K562 (cell line): Measurements from ENCODE around the gene LMBR1L. TPM values are rescaled to one million over a fixed set of nuclear protein-coding genes. Genes with fewer than 3 reads are reported as not detected.

Source experiments
- BCL6 ChIP-seq: fragments of 250-450 bp; sonication (Bioruptor Pico); IDR thresholded peaks from 2 replicates; pipeline ENCODE4 v1.4.0; 2020
- BRCA1 ChIP-seq, 2 experiments: fragments of 450-650 bp in 1 of 2; sonication (generic) in 1 of 2; formaldehyde crosslinking in 1 of 2; IDR thresholded peaks; 2 replicates each; pipeline versions ENCODE4 v1.5.0 to v1.6.1; 2017 to 2020; ENCODE audit warnings: mild to moderate bottlenecking in 1 of 2, missing genetic modification reagents in 1 of 2
- BRF1 ChIP-seq: IDR thresholded peaks from 3 replicates; pipeline ENCODE4 v1.6.1; 2011; ENCODE audit warnings: borderline replicate concordance, mild to moderate bottlenecking; ENCODE audit not compliant: insufficient read length; ENCODE audit errors: extremely low read depth
- CREB1 ChIP-seq, 2 experiments: sonication (generic) in 1 of 2; formaldehyde crosslinking in 1 of 2; IDR thresholded peaks; 2 replicates each; pipeline versions ENCODE4 v1.6.1 to v1.8.0; 2012 to 2022; ENCODE audit warnings: inconsistent platforms in 1 of 2, mild to moderate bottlenecking in 1 of 2, missing genetic modification reagents in 1 of 2, moderate library complexity in 1 of 2
- CTCF ChIP-seq, 3 experiments: IDR thresholded peaks in 2 of 3; conservative IDR thresholded peaks in 1 of 3; 2 replicates each; pipeline ENCODE4 v1.5.1; 2011 to 2012; ENCODE audit warnings: low read length in 3 of 3, mild to moderate bottlenecking in 3 of 3, control low read depth in 2 of 3, improper control_type of control experiment in 1 of 3, inconsistent platforms in 1 of 3, low read depth in 1 of 3, mixed read lengths in 1 of 3, moderate library complexity in 1 of 3; ENCODE audit not compliant: insufficient read depth in 2 of 3
- E2F6 ChIP-seq, 2 experiments: IDR thresholded peaks; 2 replicates each; pipeline ENCODE4 v1.6.1; 2011; ENCODE audit warnings: borderline replicate concordance in 1 of 2, control low read depth in 1 of 2, low read depth in 1 of 2, low read length in 1 of 2, mild to moderate bottlenecking in 1 of 2, mixed read lengths in 1 of 2, moderate library complexity in 1 of 2; ENCODE audit not compliant: insufficient read depth in 1 of 2, insufficient read length in 1 of 2, poor library complexity in 1 of 2, severe bottlenecking in 1 of 2; ENCODE audit errors: extremely low read depth in 1 of 2
- EP400 ChIP-seq: fragments of 450-650 bp; IDR thresholded peaks from 2 replicates; pipeline ENCODE4 v1.6.1; 2017; ENCODE audit warnings: antibody characterized with exemption, mild to moderate bottlenecking, moderate library complexity
- HNRNPH1 ChIP-seq: fragments of 200-400 bp; formaldehyde crosslinking; optimal IDR thresholded peaks from 2 replicates; pipeline ENCODE3; 2017; ENCODE audit warnings: low read depth, mild to moderate bottlenecking, low read length, moderate library complexity
- MXD1 ChIP-seq: fragments of 250-450 bp; sonication (Bioruptor Pico); IDR thresholded peaks from 2 replicates; pipeline ENCODE4 v1.8.0; 2021; ENCODE audit warnings: borderline replicate concordance, mild to moderate bottlenecking, moderate library complexity; ENCODE audit not compliant: poor library complexity, severe bottlenecking
- NELFE ChIP-seq: IDR thresholded peaks from 2 replicates; pipeline ENCODE4 v1.6.1; 2011; ENCODE audit warnings: mild to moderate bottlenecking; ENCODE audit not compliant: insufficient read depth, insufficient read length
- NR2F6 ChIP-seq: fragments of 450-650 bp; formaldehyde crosslinking; IDR thresholded peaks from 2 replicates; pipeline ENCODE4 v1.4.0; 2020; ENCODE audit warnings: mild to moderate bottlenecking
- PHF21A ChIP-seq: fragments of 450-650 bp; IDR thresholded peaks from 2 replicates; pipeline ENCODE4 v1.6.1; 2017; ENCODE audit warnings: low read depth, borderline replicate concordance
- SP2 ChIP-seq: IDR thresholded peaks from 2 replicates; pipeline ENCODE4 v1.6.1; 2011; ENCODE audit warnings: mild to moderate bottlenecking, low read depth, low read length, moderate library complexity; ENCODE audit not compliant: poor library complexity, severe bottlenecking; ENCODE audit errors: extremely low read depth
- SRSF7 ChIP-seq: fragments of 200-400 bp; formaldehyde crosslinking; optimal IDR thresholded peaks from 2 replicates; pipeline ENCODE3; 2017; ENCODE audit warnings: mild to moderate bottlenecking, low read depth, low read length
- ZBTB9 ChIP-seq: fragments of 450-650 bp; formaldehyde crosslinking; IDR thresholded peaks from 2 replicates; pipeline ENCODE4 v1.4.0; 2020; ENCODE audit warnings: mild to moderate bottlenecking, moderate library complexity
- ZKSCAN1 ChIP-seq: fragments of 150-350 bp; IDR thresholded peaks from 2 replicates; pipeline ENCODE4 v1.6.1; 2016; ENCODE audit warnings: low read depth, low read length
- ZNF436 ChIP-seq: fragments of 250-450, 450-650 bp; sonication (Bioruptor Pico); formaldehyde crosslinking; IDR thresholded peaks from 2 replicates; pipeline ENCODE4 v1.7.0; 2020; ENCODE audit warnings: mild to moderate bottlenecking
- ZNF77 ChIP-seq: fragments of 250-450 bp; sonication (Bioruptor Pico); IDR thresholded peaks from 2 replicates; pipeline ENCODE4 v1.5.0; 2020
- ZSCAN29 ChIP-seq: fragments of 450-650 bp; IDR thresholded peaks from 2 replicates; pipeline ENCODE4 v1.6.1; 2017
- polyA plus RNA-seq, 8 experiments: library from polyadenylated mRNA; depleted of rRNA in 4 of 8; stranded (reverse) in 5 of 8; unstranded in 3 of 8; fragments of >200 nt; fragmentation: Nextera tagmentation in 2 of 8; fragmentation: Illumina TruSeq in 1 of 8; extraction: Ambion mirVana in 2 of 8; extraction: Trizol in 1 of 8; gene quantifications; 2 replicates each; pipeline versions ENCODE4 v1.2.1 to v1.2.3, GENCODE V29; 2011 to 2014; ENCODE audit warnings: inconsistent platforms in 1 of 8, missing spikeins in 1 of 8
- total RNA-seq, 7 experiments: library from RNA; depleted of rRNA in 6 of 7; stranded (reverse); fragments of >200 nt in 6 of 7; fragmentation: Illumina TruSeq in 2 of 7; extraction: Trizol in 2 of 7; gene quantifications; 2 replicates each; pipeline versions ENCODE4 v1.2.1 to v1.2.3, GENCODE V29; 2011 to 2021; ENCODE audit warnings: low replicate concordance in 1 of 7
- TF ChIP-seq, protein P1 (sequence below): fragments of 450-650 bp; IDR thresholded peaks from 2 replicates; pipeline ENCODE4 v1.7.0; 2016; ENCODE audit warnings: borderline replicate concordance

Gene LMBR1L
- total and polyA plus RNA-seq, 9 of the 15 experiments (the other 6 are each of a cell fraction or from before 2014, with no cell fraction given): 2.5 to 57.0 (median 31.1) TPM

DNA sequence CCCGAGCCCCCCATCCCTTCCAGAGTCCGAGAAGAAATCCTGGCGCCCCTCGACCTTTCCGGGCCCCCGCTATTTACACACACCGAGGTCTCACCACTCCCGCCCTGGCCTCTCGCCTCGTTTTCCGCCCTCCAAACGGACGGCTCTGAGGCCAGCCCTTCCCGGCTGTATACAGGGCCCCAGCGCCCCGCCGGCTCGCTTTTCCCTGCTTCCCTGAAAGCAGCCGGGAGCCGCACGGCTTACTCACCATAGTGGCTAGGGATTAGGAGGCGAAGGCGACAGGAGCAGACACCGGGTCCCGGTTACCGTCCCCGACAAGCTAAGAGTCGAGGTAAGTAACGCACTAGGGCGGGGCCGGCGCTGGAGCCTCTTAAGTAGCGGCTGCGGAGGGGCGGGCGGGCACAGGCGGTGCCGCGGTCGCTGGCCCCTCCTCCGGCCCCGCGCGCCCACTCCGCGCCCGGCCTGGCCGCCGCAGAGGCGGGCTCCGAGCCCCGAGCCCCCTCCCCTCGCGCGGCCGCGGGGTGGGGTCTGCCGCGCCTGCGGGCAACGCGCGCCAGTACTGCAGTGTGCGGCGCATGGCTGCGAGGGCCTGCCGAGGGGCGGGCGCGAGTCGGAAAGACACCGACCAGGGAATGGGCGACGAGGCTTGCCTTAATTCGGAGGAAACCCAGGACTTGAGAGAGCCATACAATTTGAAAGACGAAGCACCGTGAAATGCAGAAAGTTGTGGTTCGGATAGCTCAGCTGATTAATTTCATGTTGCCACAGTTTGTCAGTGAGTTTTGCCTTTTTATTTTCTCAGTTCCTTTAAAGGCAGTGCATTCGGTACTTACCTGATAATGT is 20.6 kb upstream of the LMBR1L start, which contains the start of gene TUBA1B (continued):
- TF ChIP-seq MXD1 (CRISPR knock-in tag): no peak
- TF ChIP-seq, protein P1, sequence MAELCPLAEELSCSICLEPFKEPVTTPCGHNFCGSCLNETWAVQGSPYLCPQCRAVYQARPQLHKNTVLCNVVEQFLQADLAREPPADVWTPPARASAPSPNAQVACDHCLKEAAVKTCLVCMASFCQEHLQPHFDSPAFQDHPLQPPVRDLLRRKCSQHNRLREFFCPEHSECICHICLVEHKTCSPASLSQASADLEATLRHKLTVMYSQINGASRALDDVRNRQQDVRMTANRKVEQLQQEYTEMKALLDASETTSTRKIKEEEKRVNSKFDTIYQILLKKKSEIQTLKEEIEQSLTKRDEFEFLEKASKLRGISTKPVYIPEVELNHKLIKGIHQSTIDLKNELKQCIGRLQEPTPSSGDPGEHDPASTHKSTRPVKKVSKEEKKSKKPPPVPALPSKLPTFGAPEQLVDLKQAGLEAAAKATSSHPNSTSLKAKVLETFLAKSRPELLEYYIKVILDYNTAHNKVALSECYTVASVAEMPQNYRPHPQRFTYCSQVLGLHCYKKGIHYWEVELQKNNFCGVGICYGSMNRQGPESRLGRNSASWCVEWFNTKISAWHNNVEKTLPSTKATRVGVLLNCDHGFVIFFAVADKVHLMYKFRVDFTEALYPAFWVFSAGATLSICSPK: peak; percentile 78; the same call in 1 of the 2 replicates
- TF ChIP-seq BRF1: no peak
- TF ChIP-seq PHF21A: 0 out of 2 replicates have a peak, but pooled peaks have one; percentile 24
- peak; percentile 85 for TF ChIP-seq NELFE
- TF ChIP-seq CTCF (IDR thresholded peaks at IDR 0.05 in 2 of 3, conservative IDR thresholded peaks at IDR 0.05 in 1 of 3; ENCODE audit: insufficient read depth in 2 of 3, low read depth in 1 of 3, low read length in 3 of 3): no peak
- TF ChIP-seq BCL6: no peak
- TF ChIP-seq BRCA1 (IDR thresholded peaks at IDR 0.05): no peak
- TF ChIP-seq BRCA1 (CRISPR knock-in tag; IDR thresholded peaks at IDR 0.05): no peak
- TF ChIP-seq ZKSCAN1: no peak
- TF ChIP-seq HNRNPH1: no peak
- TF ChIP-seq ZNF77: no peak
- no peak for TF ChIP-seq ZSCAN29
- TF ChIP-seq ZBTB9 (CRISPR knock-in tag): no peak; the same call in 1 of the 2 replicates
- peak; percentile 93 to 97 for TF ChIP-seq E2F6 (IDR thresholded peaks at IDR 0.05; ENCODE audit: borderline replicate concordance in 1 of 2, extremely low read depth in 1 of 2, insufficient read depth in 1 of 2, insufficient read length in 1 of 2, low read depth in 1 of 2, low read length in 1 of 2, poor library complexity in 1 of 2, severe bottlenecking in 1 of 2)
- TF ChIP-seq CREB1 (IDR thresholded peaks at IDR 0.05): peak; percentile 10
- no peak for TF ChIP-seq CREB1 (CRISPR knock-in tag; IDR thresholded peaks at IDR 0.05)
- TF ChIP-seq EP400: no peak
- no peak for TF ChIP-seq NR2F6 (CRISPR knock-in tag)
- 0 out of 2 replicates have a peak, but pooled peaks have one; percentile 21 for TF ChIP-seq ZNF436 (CRISPR knock-in tag)
- TF ChIP-seq SRSF7: no peak
- TF ChIP-seq SP2: no peak
